ENCODE results near the gene VPS13D. TPM values are rescaled to one million over a fixed set of nuclear protein-coding genes. Genes with fewer than 3 reads are reported as not detected.

Gene VPS13D
- total RNA-seq, 4 donors from 2014 or later: 33.2 to 115 (median 56.5) TPM

DNA sequence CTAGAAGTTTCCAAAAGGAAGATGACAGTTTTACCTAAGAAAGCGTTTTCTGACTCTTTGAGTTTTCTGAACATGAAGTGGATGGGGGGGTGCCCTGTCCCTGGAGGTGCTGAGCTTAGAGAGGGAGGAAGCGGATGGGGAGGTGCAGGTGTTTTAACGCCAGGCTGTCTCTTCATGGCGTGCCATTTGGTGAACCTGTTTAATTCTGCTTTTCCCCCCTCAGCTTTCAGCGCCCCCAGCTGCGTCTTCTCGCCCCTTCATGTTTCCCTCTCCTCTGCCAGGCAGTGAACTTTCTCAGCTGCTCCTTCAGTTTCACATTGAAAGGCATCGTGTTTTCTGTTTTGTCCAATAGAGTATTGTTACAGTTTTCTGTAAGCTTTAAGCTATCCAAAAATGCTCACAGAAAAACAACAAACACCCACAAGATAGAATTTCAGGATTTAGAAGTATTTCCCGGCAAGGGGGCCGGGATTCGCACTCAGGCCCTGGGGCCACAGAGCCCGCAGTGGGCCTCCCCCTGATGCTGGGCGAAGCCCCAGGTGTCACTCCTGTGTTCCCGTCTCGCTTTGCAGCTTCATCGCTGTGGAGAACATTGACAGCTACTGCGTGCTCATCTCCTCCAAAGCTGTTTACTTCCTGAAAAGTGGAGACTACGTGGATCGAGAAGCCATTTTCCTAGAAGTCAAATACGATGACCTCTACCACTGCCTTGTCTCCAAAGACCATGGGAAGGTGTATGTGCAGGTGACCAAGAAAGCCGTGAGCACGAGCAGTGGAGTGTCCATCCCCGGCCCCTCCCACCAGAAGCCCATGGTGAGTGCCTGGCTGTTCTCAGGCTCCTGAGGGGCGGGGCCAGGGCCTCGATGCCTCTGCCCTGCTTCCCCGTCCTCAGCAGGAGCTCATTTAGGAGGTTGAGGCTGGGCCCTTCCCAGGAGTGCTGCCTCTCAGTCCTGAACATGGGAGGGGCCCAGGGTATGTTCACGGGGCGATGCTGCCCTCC is 276.8 kb downstream of the VPS13D start:
- Histone ChIP-seq H3K36me3 (no peaks in the 10 kb centered on the region), H3K27me3 (no peaks in the 10 kb centered on the region), H3K9me3 (no peaks in the 10 kb centered on the region), H3K4me3 (no peak overlapping the region), H3K4me1 (no peaks in the 10 kb centered on the region), H3K27ac (no peak overlapping the region)
- no peak for TF ChIP-seq CTCF (IDR thresholded peaks at IDR 0.05)
- TF ChIP-seq POLR2A (IDR thresholded peaks at IDR 0.05): no peak
- DNase-seq: no peak
- intact Hi-C loops (cut with DNase I; ENCODE audit: low total_unique reads): no loop called here

DNA sequence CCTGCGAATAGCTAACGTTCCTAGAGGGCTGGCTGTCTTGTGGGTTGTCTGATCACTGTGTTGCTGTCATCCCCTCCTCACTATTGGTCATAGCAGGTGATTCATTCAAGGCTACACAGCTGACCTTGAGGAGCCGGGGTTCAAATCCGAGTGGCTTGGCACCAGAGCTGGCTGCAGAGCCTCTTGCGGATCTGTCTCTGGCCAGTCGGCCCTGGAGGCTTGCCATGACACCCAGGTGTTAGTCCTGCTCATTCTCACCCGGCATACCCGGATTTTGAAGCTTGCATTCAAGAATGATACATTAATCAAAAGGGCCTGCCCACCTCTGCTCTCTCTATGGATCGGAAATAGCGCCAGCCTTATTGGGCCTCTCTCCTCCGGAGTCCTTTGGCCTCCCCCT is 277.8 kb downstream of the VPS13D start:
- no peak for DNase-seq
- H3K4me1 ChIP-seq: no peaks in the 10 kb centered on the region

DNA sequence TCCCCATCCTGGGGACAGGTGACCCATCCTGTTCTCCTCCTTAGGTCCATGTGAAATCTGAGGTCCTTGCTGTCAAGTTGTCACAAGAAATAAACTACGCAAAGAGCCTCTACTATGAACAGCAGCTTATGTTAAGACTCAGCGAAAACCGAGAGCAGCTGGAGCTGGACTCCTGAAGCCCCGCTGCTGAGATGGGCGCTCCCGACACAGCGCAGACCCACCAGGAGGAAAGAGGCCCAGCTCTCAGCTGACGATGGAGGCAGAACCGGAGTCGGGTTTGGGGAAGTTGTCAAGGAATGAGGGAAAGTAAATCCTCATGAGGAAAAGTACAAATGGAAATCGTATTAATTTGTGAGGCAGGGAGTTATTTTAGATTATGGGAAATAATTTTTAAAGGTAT is 279.0 kb downstream of the VPS13D start:
- no peaks in the 10 kb centered on the region for H3K27me3 ChIP-seq
- no peaks in the 10 kb centered on the region for H3K9me3 ChIP-seq
- intact Hi-C loops (cut with DNase I; ENCODE audit: low total_unique reads): no loop called here
- TF ChIP-seq POLR2A (IDR thresholded peaks at IDR 0.05): no peak
- no peak for TF ChIP-seq CTCF (IDR thresholded peaks at IDR 0.05)
- no peaks in the 10 kb centered on the region for H3K36me3 ChIP-seq
- DNase-seq: no peak
- no peak overlapping the region for H3K27ac ChIP-seq
- no peak overlapping the region for H3K4me3 ChIP-seq
- no peaks in the 10 kb centered on the region for H3K4me1 ChIP-seq

More for the DNA sequence above, 277.8 kb downstream of the VPS13D start:
- Histone ChIP-seq H3K36me3 (no peaks in the 10 kb centered on the region), H3K27me3 (no peaks in the 10 kb centered on the region), H3K4me3 (no peak overlapping the region), H3K27ac (no peak overlapping the region), H3K9me3 (no peaks in the 10 kb centered on the region)
- TF ChIP-seq CTCF (IDR thresholded peaks at IDR 0.05) (no peak), POLR2A (IDR thresholded peaks at IDR 0.05) (no peak)
- intact Hi-C loops (cut with DNase I; ENCODE audit: low total_unique reads): no loop called here

- peak overlapping the region in 1 of 2 donors; percentile 7 for H3K27ac ChIP-seq
- no peaks in the 10 kb centered on the region for H3K9me3 ChIP-seq
- no peaks in the 10 kb centered on the region for H3K27me3 ChIP-seq
- no peak overlapping the region for H3K4me3 ChIP-seq
- no peak for TF ChIP-seq CTCF (IDR thresholded peaks at IDR 0.05)
- no peak for TF ChIP-seq POLR2A (IDR thresholded peaks at IDR 0.05)
- no peaks in the 10 kb centered on the region for H3K36me3 ChIP-seq
- intact Hi-C loops (cut with DNase I; ENCODE audit: low total_unique reads): no loop called here
- H3K4me1 ChIP-seq: no peaks in the 10 kb centered on the region
- DNase-seq: no peak
These were observed 281.3 kb downstream of the VPS13D start for GRCh38 chr1:12511128-12511484.

Data from uterus (tissue), 4 donors.